Stimulated activated CD4-positive, alpha-beta T cell treated with anti-CD3 and anti-CD28 coated beads, Interleukin-2, amount 100 ng/mL, for 48 hours (primary cell): Measurements from ENCODE around the gene MRPL48.

ENCODE experiments used
- DNase-seq, 2 donors: peaks; one replicate each; pipeline ENCODE4 v3.0.0-alpha.2; 2020

MRPL48 gene

GRCh38 chr11:73907191-73907590 lies 119.5 kb downstream of the MRPL48 start:
- DNase-seq = no peak

GRCh38 chr11:73912026-73912425 lies 124.4 kb downstream of the MRPL48 start:
- DNase-seq = no peak

- no peak for DNase-seq
Measured at GRCh38 chr11:73913472-73913871, 125.8 kb downstream of the MRPL48 start.

- no peak for DNase-seq
Measured at GRCh38 chr11:73914284-73914683, 126.6 kb downstream of the MRPL48 start.
